HG02943 (cell line): Measurements from ENCODE around the gene PLXNB2.

Experiments used
- ATAC-seq: cut with Tn5 transposase; IDR thresholded peaks from one replicate; pipeline ENCODE4 v1.9.1; 2021; ENCODE audit warnings: mild to moderate bottlenecking, low read depth, moderate library complexity; ENCODE audit not compliant: unreplicated experiment

The PLXNB2 gene

DNA sequence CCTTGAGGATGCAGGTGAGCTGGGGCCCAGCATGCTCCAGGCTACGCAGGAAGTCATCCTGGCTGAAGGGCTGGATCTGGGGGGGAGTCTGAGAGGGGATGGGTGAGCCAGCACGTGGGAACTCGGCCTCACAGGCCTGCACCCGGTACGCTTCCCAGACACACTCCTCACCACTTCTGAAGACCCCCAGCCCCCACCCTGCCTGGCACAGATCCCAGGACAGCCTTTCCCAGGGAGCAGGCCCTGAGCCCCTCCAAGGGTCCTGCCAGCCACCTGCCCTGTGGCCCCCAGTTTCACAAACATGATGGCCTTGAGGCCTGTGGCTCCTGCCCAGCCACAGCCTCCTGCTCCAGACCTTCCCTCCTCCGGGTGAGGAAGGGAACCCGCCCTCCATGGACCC, 5.6 kb upstream of the PLXNB2 start:
- ATAC-seq, result no peak

DNA sequence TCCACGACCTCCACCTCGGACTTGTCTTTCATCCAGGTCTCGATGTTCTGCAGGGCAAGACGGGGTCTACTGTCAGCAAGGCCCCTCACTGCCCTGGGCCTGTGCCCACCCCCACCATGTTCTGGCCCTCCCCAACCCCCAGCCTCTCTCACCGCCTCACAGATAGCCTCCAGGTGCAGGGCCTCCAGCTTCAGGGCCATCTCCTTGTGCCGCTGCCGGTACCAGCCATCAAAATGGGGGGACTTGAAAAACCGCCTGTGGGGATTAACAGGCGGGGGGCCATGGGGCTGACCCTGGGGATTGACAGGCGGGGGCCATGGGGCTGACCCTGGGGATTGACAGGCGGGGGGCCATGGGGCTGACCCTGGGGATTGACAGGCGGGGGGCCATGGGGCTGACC, 4.9 kb upstream of the PLXNB2 start:
- ATAC-seq, result no peak

DNA sequence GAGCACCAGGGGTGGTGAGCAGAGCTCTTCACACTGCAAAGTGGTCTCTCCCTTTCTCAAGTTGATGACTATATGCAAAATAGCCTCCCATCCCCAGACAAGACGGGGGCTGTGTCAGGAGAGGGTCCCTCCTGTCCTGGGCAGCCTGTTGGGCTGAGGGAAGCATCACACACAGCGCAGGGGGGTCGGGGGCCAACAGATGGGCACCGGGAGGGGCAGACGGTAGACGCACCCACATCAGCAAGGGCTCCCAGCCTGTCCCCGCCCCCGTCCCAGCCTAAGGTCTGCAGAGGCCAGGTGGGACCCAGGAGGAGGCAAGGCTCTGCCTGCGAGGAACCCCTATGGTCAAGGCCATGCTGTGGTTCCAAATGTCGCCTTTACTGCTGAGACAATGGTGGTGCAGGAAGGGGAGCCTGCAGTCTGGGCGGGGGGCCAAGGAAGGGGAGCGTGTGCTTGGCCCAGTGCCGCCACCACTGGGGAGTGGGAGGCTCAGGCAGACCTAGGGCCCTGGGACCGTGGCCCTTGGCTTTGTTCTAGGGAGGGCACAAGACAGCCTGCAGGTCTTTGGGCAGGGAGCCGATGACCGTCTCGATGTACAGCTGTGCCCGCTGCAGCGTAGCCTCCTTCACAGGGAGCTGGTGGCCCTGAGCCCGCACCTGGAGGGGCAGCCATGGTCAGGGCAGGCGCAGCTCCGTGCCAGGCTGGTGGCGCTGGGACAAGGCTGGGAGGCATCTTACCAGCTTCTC, 4.3 kb upstream of the PLXNB2 start:
- no peak for ATAC-seq

DNA sequence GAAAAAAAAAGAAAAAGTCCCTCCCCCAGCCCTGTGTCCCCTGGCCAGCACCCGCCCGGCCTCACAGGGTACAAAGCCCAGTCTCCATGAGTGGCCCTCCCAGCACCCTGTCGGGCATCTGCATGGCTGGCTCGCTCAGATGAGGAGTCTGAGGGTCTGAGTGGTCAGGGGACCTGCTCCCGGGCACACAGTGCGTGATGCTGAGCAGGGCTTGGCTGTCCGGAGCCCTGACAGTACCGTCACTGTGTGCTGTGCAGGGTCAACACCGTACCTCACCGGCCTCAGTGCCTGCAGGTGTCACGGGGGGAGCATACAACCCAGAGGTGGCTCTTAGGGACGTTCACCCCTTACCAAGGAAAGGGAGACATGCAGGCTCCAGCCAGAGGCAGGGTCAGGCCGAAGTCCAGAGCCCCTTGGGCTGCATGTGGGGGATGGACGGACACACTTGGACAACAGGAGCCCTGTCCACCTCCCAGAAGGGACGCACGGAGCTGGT, 3.6 kb upstream of the PLXNB2 start:
- ATAC-seq, result no peak

DNA sequence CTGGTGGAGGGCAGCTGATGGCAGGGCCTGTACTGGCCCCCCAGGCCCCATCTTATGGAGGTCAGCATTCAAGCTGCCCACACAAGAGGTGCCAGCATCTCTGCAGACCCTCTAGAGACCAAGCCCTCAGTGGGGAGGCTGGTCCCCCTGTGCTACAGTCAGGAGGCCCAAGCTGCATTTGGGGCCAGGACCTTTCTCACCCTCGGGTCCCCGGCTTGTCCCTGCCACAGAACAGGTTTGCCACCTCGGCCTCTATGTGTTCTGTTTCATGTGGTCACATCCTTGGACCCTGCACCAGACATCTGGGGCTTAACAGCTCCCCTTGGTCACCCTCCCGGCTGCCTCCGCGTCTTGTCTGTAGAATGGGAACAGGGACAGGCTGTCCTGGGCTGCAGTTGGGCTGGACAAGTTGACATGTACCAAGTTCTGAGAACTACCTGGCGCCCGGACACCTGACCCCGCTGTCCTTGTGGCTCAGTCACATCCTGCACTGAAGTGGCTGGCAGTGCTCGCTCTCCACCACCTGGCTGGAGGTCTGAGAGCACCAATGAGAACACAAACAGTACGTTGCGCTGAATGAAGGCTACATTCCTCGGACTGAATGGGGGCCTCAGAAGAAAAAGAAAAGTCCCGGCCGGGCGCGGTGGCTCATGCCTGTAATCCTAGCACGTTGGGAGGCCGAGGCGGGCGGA, 2.7 kb upstream of the PLXNB2 start:
- no peak for ATAC-seq

DNA sequence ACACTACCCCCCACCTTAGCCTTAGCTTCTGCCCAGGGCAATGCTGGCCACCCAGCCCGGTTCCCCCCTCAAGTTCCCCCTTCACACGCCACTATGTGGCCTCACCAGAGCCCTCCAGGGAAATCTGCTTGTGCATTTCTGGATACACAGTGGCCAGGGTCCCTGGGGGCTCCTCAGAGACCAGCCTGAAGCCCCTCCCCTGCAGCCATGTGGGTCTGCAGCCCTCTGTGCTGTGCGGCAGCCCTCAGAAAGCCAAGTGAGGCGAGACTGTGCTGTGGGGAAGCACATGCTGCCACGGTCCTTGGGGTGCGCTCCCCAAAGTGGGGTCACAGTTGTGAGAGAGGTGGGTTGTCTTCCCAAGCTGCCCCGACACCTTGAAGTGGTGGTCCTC, 2.1 kb upstream of the PLXNB2 start:
- no peak for ATAC-seq

DNA sequence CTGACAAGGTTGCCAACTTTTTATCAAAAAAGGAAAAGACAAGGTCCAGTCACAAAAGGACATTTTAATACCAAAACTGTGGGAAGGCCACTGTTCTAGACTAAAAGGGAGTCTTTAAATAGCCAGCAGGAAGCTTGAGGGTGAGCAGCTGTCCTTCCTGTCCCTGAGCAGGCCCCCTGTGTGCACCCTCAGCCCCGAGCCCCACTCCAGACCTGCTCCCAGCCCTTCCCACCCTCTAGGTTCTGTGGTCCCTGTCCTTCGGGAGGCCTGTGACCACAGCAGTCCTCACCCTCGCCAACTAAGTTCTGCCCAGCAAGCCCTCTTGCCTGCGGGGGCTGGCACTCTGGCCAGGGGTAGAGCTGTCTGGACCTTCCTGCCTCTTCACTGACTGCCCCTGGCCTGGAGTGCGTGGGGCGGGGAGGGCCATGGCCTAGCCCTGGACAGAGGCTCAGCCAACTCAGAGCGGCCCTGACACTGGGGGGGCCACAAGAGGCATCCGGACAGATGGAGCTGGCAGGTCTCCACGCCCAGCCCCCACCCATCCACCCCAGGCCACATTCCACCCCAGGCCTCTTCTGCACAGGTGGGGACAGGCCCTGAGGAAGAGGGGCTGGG, 1.6 kb upstream of the PLXNB2 start:
- ATAC-seq, result no peak

DNA sequence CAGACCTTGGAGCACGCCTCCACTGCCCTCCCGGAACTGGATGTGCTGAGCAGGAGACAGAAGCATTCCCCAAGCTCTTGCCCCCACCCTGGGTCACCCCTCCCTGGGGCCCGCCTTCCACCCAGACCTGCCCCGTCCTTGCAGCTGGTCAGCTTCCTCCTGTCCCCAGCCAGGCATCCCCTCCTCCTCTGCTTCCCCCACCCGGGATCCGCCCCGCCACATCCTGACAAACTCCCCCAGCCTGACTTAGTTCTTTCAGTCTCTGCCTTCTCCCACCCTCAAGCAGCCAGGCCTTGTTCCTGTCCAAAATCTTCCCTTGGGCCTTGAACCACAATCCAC, 1.1 kb upstream of the PLXNB2 start:
- ATAC-seq, result no peak

DNA sequence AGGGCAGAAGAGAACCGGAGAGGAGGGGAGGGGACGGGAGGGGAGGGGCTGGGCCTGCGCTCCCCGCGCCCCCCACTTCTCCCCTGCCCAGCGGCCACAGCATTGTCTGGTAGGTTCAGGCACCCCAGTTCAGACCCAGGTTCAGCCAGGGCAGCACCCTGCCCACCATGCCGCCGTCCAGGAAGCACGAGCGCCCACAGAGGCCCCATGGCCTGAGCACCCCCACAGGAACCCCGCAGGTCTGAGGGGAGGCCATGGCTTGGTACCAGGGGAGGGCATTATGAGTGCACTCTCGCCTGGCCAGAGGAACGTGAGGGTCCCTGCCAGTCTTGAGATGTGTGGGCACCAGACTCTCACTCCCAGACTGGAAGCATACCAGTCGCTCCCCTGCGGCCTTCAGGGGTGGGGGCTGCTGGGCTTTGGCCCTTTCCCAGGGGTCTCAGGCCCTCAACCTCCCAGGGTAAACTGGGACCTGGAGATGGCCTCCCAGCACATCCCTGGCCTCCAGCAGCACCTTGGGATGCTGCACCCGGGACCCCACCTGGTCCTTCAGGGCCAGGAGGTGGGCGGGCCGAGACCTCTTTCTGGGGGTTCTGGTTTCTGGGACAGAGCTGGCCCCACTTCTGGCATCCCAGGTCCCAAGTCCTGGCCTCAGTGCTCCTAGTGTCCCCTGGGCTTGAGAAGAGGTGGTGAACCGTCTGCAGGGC, 597 bp upstream of the PLXNB2 start:
- no peak for ATAC-seq

DNA sequence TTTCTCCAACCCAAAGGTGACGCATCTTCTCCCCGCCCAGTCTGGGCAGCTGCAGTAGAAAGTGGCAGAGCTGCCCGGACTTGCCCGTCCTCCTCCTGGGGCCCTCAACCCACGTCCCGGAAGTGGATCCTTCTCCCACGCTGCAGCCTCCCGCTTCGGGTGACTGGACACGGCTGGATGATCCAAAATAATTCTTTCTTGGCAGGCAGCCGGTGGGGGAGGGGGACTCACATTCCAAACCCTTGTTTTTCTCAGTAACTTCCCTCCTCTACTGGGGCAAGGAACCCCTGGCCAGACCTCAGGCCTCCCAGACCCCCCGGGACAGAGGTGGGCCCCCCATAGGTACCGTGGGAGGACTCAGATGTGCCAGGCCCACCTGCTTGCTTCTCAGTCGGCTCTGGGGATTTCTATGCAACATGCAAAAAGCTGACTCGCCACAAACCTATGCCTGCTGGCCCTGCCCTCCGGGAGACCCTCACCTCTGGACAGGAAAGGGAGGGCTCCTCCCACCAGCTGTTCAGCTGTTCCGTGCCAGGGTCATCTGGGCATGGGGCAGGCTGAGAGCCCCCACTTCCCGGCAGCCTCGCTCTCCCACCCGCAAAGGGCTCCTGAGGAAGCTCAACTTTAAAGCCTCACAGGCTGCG, 1.4 kb downstream of the PLXNB2 start:
- no peak for ATAC-seq

DNA sequence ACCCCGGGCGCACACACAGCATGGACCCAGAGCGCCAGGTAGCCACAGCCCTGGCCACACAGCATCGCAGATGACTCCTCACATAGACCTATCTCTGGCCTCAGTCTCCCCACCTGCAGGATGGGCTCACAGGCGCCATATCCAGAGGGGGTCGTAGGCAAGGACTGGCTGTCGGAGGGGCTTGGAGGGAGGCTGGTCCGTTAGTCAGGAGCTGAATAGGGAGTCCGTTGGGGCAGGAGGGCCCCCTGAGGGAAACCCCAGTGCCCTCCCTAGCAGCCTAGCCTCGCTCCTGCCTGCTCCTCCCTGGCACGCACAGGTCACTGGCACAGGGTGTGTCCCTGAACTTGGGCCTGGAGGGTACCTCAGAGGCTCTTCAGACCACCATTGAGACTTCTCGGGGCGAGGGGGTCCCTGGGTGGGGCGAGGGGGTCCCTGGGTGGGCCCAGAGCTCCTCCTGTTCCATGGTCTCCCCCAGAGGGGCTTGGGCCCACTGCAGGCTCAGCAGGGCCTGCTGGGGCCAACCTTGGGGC, 2.0 kb downstream of the PLXNB2 start:
- ATAC-seq, result no peak

DNA sequence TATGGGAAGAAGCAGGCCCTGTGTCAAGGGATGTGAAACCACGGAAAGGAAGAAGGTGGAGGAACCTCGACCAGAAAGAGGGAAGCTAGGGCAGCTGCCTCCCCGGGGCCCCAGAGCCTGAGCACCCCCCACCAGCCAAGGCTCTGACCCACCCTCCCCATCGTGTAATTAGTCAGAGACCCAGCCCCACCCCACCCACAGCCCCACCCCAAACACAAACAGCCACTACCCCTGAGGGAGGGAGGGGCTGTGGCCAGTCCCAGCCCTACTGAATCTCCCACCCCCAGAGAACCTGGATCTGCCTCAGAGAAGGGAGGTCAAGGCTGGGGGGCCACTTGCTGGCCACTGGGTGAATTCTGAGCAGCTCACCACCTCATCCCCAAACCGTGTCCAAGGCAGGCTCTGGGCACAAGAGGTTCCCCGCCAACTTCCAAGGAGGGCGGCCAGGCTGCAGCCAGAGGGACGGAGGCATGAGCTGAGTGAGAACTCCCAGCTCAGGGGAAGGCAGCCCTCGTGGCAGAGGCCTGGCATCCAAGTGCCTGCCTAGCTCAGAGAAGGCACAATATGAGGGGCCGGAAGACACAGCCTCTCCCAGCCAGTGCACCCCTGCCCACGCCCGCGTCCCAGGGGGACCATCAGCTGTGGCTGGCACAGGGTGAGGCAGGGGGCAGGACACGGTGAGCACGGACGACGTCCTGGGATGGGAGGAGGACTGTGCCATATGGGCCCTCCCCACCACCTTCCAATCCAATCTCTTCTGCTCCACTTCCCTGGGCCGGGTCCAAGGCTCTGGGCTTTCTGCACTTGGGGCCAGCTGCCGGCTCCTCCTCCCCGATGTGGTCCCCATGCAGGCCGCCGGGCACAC, 2.7 kb downstream of the PLXNB2 start:
- ATAC-seq, result no peak

DNA sequence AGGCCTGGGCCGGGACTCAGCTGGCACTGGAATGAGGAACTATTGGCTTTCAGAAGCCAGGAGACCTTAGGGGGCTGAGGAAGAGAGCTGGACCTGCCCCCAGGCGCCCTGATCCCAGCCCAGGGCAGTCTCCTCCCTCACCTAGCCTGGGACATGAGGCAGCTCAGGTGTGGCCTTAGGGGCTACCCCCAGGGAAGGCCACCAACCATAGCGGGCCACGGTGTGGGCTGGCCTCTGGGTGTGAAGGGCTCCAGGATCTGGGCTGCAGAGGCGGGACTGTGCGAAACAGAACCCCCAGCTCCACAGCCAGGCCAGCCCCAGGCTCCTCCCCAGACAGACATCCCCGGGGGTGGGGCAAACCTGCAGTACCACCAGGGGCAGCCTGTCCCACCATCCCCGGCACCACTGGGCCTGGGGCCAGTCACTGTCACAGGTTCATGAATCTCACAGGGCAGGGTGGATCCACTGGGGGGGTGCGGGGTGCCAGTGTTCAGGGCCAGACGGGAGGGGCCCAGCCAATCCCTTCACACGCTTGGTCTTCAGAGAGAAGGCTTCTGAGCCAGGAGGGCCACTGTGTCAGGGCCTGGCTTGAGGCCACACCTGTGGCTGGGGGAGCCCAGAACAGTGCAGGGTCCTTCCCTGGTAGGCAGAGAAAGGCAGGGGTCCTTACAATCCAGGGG, 3.5 kb downstream of the PLXNB2 start:
- no peak for ATAC-seq

DNA sequence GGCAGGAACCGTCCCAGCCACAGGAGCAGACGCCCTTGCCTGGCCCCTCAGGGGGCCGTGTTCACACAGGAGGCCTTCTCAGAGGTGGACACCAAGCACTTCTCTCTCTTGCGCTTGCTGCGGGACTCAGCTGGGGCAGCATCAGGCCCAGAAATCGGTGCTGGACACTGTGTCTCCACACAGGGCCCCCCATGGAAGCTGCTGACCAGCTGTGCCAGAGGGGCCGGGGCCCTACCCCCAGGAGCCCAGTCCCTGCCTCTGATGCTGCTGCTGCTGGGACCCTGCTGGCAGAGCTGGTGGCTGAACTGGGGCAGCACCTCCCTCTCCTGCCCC, 4.0 kb downstream of the PLXNB2 start:
- ATAC-seq, result no peak

DNA sequence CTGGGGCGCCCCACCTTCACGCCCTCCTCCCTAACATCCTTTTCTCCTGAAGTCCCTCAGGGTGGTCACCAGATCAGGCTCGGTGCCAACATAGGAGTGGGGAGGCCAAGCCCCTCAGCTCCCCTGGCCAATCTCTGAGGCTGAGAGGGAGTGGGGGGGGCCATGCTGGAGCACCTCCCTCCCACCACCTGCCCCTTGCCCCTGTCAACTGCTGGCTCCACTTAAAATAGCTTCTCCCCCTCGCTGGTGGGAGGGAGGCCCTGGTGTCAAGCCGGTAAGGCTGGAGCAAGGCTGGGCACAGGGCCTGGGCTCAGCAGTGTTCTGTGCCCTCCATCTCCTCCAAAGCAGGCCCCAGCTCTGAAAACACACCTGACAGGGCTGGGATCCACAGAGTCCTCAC, 4.9 kb downstream of the PLXNB2 start:
- no peak for ATAC-seq

DNA sequence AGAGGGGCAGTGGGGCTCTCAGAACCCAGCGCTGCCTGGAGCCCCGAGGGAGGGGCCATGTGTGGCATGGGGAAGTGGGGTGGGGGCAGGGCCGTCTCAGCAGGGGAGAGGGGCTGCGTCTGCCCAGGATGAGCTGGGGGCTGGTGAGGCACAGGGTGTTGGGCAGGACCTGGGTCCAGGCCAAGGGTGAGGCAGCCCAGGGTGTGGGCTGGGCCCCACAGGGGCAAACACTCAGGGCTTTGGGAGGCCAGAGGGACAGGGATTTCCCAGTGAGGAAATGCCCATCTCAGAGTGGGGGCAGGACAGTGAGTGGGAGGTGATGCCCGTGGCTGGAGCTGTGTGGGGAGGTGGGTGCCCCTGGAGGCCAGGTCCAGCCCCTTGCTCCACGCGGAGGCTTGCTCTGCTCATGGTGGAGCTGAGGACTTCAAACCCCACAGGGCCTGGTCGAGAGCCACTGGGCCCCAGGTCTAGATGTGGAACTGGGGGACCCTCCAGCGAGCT, 5.4 kb downstream of the PLXNB2 start:
- no peak for ATAC-seq

DNA sequence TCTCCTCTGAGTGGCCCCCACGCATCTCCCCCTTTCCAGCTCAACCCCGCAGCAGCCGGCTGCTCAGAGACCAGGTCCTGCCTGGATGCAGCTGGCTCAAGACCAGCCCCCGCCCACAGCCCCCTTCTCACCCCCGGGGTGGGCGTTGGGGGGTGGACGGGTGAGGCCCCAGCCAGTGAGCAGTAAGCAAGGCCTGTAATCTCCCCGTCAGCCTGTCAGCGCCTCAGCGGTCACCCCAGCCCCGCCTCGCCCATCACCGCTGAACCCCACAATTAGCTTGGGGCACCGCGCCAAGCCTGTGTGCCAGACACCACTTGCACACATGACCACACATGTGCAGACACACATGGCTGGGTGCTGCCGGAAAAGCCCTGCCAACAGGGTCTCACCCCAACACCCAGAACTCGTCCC, 5.9 kb downstream of the PLXNB2 start:
- no peak for ATAC-seq

DNA sequence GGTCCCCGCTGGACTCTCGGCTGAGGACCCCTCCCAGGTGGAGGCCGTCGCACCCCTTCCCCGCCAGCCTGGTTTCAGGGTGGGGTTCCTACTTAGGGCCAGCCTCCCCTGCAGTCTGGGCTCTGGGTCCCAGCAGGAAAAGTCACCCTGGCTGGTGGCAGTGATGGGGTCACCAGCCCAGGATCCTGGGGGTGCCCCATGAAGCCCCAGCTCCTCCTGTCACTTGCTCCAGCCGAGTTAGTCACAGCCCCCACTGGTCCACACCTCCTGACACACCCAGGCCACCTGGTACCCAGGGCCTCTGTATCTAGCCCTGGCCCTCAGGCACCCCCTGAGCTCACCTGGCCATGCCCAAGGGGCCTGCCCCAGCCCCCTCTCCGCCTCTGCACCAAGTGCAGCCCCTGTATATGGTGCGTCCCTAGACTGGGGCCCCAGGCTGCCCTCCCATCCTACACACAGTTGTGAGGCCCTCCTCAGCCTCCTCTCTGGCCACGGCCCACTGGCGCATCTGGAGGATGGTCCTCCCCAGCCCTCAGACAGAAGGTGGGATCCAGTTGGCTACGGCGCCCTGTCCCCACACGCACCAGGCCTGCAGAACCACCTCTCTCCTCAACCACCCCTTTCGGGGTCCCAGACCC, 6.7 kb downstream of the PLXNB2 start:
- no peak for ATAC-seq
